ENCODE data around the gene ADI1. TPM values are rescaled to one million over a fixed set of nuclear protein-coding genes. Genes with fewer than 3 reads are reported as not detected.

Gene ADI1
- total and polyA plus RNA-seq, 2 of the 4 experiments (the other 2 are of a cell fraction) = 43.2 to 46.0 TPM

DNA sequence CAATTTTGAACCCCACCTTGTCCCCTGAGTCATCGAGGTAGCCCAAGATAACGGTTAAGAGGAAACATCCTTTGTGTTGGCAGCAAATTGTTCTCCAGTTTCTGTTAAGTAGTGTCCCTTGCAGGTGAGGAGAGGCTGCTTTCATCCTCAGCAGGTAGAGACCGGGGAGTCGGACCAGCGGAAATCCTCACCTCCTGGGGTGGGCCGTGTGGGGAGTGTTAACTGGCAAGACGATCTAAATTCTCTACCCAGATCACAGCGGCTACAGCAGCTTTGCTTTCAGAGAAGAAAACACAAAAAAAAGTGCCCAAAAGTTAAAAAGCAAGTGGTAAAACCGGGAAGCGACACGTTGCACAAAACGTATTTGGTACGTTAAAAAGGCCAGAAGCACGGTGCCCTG is 63.2 kb downstream of the ADI1 start:
- TF ChIP-seq RFX5 (IDR thresholded peaks at IDR 0.05; ENCODE audit: low read depth, low read length) = no peak
- TF ChIP-seq, protein P1, sequence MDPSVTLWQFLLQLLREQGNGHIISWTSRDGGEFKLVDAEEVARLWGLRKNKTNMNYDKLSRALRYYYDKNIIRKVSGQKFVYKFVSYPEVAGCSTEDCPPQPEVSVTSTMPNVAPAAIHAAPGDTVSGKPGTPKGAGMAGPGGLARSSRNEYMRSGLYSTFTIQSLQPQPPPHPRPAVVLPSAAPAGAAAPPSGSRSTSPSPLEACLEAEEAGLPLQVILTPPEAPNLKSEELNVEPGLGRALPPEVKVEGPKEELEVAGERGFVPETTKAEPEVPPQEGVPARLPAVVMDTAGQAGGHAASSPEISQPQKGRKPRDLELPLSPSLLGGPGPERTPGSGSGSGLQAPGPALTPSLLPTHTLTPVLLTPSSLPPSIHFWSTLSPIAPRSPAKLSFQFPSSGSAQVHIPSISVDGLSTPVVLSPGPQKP (IDR thresholded peaks at IDR 0.05; ENCODE audit: borderline replicate concordance, low read depth, low read length) = no peak
- TF ChIP-seq POLR2A (IDR thresholded peaks at IDR 0.05; ENCODE audit: low read depth, low read length) = no peak
- TF ChIP-seq, protein P2, sequence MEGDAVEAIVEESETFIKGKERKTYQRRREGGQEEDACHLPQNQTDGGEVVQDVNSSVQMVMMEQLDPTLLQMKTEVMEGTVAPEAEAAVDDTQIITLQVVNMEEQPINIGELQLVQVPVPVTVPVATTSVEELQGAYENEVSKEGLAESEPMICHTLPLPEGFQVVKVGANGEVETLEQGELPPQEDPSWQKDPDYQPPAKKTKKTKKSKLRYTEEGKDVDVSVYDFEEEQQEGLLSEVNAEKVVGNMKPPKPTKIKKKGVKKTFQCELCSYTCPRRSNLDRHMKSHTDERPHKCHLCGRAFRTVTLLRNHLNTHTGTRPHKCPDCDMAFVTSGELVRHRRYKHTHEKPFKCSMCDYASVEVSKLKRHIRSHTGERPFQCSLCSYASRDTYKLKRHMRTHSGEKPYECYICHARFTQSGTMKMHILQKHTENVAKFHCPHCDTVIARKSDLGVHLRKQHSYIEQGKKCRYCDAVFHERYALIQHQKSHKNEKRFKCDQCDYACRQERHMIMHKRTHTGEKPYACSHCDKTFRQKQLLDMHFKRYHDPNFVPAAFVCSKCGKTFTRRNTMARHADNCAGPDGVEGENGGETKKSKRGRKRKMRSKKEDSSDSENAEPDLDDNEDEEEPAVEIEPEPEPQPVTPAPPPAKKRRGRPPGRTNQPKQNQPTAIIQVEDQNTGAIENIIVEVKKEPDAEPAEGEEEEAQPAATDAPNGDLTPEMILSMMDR (conservative IDR thresholded peaks at IDR 0.05; ENCODE audit: low read depth, low read length) = no peak
- no peak for TF ChIP-seq CEBPB (IDR thresholded peaks at IDR 0.05; ENCODE audit: low read depth, low read length)
- TF ChIP-seq RAD21 (IDR thresholded peaks at IDR 0.05; ENCODE audit: low read length) = no peak
- no peak for TF ChIP-seq BHLHE40 (IDR thresholded peaks at IDR 0.05; ENCODE audit: low read depth, low read length)
- TF ChIP-seq MAZ (IDR thresholded peaks at IDR 0.05; ENCODE audit: borderline replicate concordance, low read depth, low read length) = no peak
- TF ChIP-seq RCOR1 (IDR thresholded peaks at IDR 0.05; ENCODE audit: insufficient replicate concordance, low read length) = no peak
- TF ChIP-seq CHD1 (IDR thresholded peaks at IDR 0.05; ENCODE audit: low read depth, low read length) = no peak
- no peak for TF ChIP-seq NFE2L2 (IDR thresholded peaks at IDR 0.05; ENCODE audit: low read depth, low read length)
- no peak for TF ChIP-seq MAFK (IDR thresholded peaks at IDR 0.05; ENCODE audit: low read depth, low read length)
- no peak for TF ChIP-seq FOS (IDR thresholded peaks at IDR 0.05; ENCODE audit: low read depth, low read length)
- no peak for TF ChIP-seq SMC3 (IDR thresholded peaks at IDR 0.05; ENCODE audit: low read depth, low read length)
- no peak for TF ChIP-seq MXI1 (IDR thresholded peaks at IDR 0.05; ENCODE audit: borderline replicate concordance, low read depth, low read length)
- TF ChIP-seq, protein P3, sequence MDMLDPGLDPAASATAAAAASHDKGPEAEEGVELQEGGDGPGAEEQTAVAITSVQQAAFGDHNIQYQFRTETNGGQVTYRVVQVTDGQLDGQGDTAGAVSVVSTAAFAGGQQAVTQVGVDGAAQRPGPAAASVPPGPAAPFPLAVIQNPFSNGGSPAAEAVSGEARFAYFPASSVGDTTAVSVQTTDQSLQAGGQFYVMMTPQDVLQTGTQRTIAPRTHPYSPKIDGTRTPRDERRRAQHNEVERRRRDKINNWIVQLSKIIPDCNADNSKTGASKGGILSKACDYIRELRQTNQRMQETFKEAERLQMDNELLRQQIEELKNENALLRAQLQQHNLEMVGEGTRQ (IDR thresholded peaks at IDR 0.05; ENCODE audit: low read depth, low read length) = no peak
- Histone ChIP-seq H4K91ac (ENCODE audit: insufficient read depth, low read depth, low read length) (no peak overlapping the region), H3K36me3 (ENCODE audit: control insufficient read depth, insufficient read depth, low read length) (peaks cover 32% of the 10 kb centered on the region), H3K56ac (ENCODE audit: extremely low read depth, insufficient read depth, low read length) (no peak overlapping the region), H4K5ac (ENCODE audit: low read depth, low read length) (no peak overlapping the region), H2AK9ac (replicated peaks; ENCODE audit: low read depth, low read length, poor library complexity) (no peak overlapping the region), H2BK15ac (ENCODE audit: low read depth, low read length) (no peak overlapping the region), H2BK20ac (ENCODE audit: low read depth, low read length) (no peak overlapping the region), H3K27me3 (ENCODE audit: control insufficient read depth, insufficient read depth, low read length) (no peaks in the 10 kb centered on the region), H3K4me2 (ENCODE audit: low read depth, low read length) (no peak overlapping the region), H3K4ac (ENCODE audit: low read depth, low read length) (no peak overlapping the region), H2AFZ (replicated peaks; ENCODE audit: low read length, poor library complexity) (no peak overlapping the region), H3K23ac (ENCODE audit: low read depth, low read length) (no peak overlapping the region), H3K14ac (replicated peaks; ENCODE audit: low read depth, low read length) (no peak overlapping the region), H4K8ac (ENCODE audit: low read depth in 2 of 2, low read length in 2 of 2) (no peak overlapping the region), H3K27ac (ENCODE audit: insufficient read depth, low read length) (no peak overlapping the region), H2BK5ac (ENCODE audit: low read depth, low read length, poor library complexity, severe bottlenecking) (no peak overlapping the region), H3K79me1 (ENCODE audit: low read depth in 1 of 2, low read length in 2 of 2) (peaks cover 0 to 6% of the 10 kb centered on the region in 2 experiments; a peak in 1 of 4 replicates), H2BK120ac (ENCODE audit: low read depth, low read length) (no peak overlapping the region), H4K20me1 (ENCODE audit: insufficient read depth, low read length) (no peaks in the 10 kb centered on the region; the same call in 1 of the 2 replicates), H3K18ac (ENCODE audit: low read depth, low read length) (no peak overlapping the region), H3K4me1 (ENCODE audit: control insufficient read depth, insufficient read depth, low read length) (no peaks in the 10 kb centered on the region), H3K9me1 (ENCODE audit: insufficient read depth, low read length) (no peaks in the 10 kb centered on the region), H3K9ac (ENCODE audit: low read depth, low read length) (no peak overlapping the region), H3K9me3 (ENCODE audit: control insufficient read depth, insufficient read depth, low read length) (no peaks in the 10 kb centered on the region), H3K4me3 (ENCODE audit: insufficient read depth, low read depth, low read length) (no peak overlapping the region), H2AK5ac (ENCODE audit: low read depth, low read length) (no peak overlapping the region)
- DNase-seq (no peak), ATAC-seq (ENCODE audit: low read depth) (no peak)
- CTCF ChIA-PET = interaction anchor here (0.7 kb wide), 1 partner anchor 10 kb away, joined by 3 read pairs; no protein-coding TSS in a partner anchor
- in situ Hi-C loops (cut with MboI; ENCODE audit: low sequenced_read_pairs) = no loop called here
- 100% methylated on average over 5 of the region's 14 CpGs; no CpG with 5 or more reads in 1 of the 2 experiments for WGBS, 2 experiments (ENCODE audit: extremely low coverage in 2 of 2, insufficient read length in 1 of 2)
- intact Hi-C loops (cut with micrococcal nuclease) = no loop called here
- BruUV-seq (replicated peaks) = no TSS peak
- dilution Hi-C loops (cut with HindIII; ENCODE audit: low sequenced_read_pairs, unreplicated experiment) = no loop called here
- POLR2A ChIA-PET (ENCODE audit: unreplicated experiment) = no interaction called here

Data from IMR-90 (cell line).